GM12878 (cell line): ENCODE results near the gene CNGB1. TPM values are rescaled to one million over a fixed set of nuclear protein-coding genes. Genes with fewer than 3 reads are reported as not detected.

ENCODE experiments used
- ATAC-seq: fragments of 200-7000 bp; cut with Tn5 transposase; 3 replicates; pipeline ENCODE4 v1.9.1; 2020; ENCODE audit warnings: mild to moderate bottlenecking, moderate library complexity
- BruUV-seq: library from RNA; stranded (reverse); fragments of 400-500 nt; replicated peaks from 2 replicates; lab custom pipeline; 2021; lab: Mats Ljungman, UMichigan
- CTCF ChIA-PET: fragments of 300-600 bp; sonication (Branson Sonifier 250); formaldehyde crosslinking; extraction: SDS; loops from one replicate; lab custom pipeline; 2021; ENCODE audit warnings: inconsistent platforms; lab: Yijun Ruan, JAX
- POLR2A ChIA-PET: fragments of 350-600 bp; formaldehyde crosslinking; extraction: SDS; loops from one replicate; lab custom pipeline; 2021; ENCODE audit warnings: inconsistent platforms; lab: Charles Lee
- RAD21 ChIA-PET: fragments of 300-600 bp; sonication (Branson Sonifier 250); formaldehyde crosslinking; loops from one replicate; lab custom pipeline; 2023; ENCODE audit warnings: antibody characterized with exemption; ENCODE audit not compliant: unreplicated experiment; lab: Charles Lee
- SMC1A ChIA-PET: fragments of 300-600 bp; sonication (Branson Sonifier 250); formaldehyde crosslinking; loops from one replicate; lab custom pipeline; 2023; ENCODE audit not compliant: unreplicated experiment, uncharacterized antibody; lab: Charles Lee
- DNase-seq: peaks from one replicate; pipeline ENCODE4 v3.0.0-alpha.2; 2011; ENCODE audit warnings: low read depth, low spot score
- FAIRE-seq: peaks from 3 replicates; lab custom pipeline; 2011; peaks lifted over from hg19 to GRCh38; lab: Jason Lieb, UNC
- H2AFZ ChIP-seq: 2 replicates; pipeline ENCODE4 v1.6.0; 2011; ENCODE audit warnings: low read depth, low read length, control low read depth; ENCODE audit not compliant: control insufficient read depth
- H3K27ac ChIP-seq: 2 replicates; pipeline ENCODE4 v1.5.1; 2011; ENCODE audit warnings: control low read depth; ENCODE audit not compliant: control insufficient read depth, insufficient read depth
- H3K27me3 ChIP-seq, 2 experiments: replicated peaks in 1 of 2; 2 replicates each; pipeline versions ENCODE4 v1.6.0 to v1.6.1; 2011; ENCODE audit warnings: low read length in 1 of 2; ENCODE audit not compliant: control insufficient read depth in 2 of 2, insufficient read depth in 2 of 2
- H3K36me3 ChIP-seq, 2 experiments: 2 replicates each; pipeline ENCODE4 v1.5.1; 2011; ENCODE audit warnings: low read length in 1 of 2; ENCODE audit not compliant: control insufficient read depth in 2 of 2, insufficient read depth in 2 of 2
- H3K4me1 ChIP-seq: 2 replicates; pipeline ENCODE4 v1.6.1; 2011; ENCODE audit warnings: mild to moderate bottlenecking, low read length, moderate library complexity, mixed read lengths; ENCODE audit not compliant: control insufficient read depth, insufficient read depth
- H3K4me2 ChIP-seq: 2 replicates; pipeline ENCODE4 v1.6.0; 2011; ENCODE audit warnings: control low read depth; ENCODE audit not compliant: control insufficient read depth, insufficient read depth
- H3K4me3 ChIP-seq: fragments of 200-600 bp; sonication (generic); 2 replicates; pipeline ENCODE4 v1.5.1; 2016
- H3K79me2 ChIP-seq: 2 replicates; pipeline ENCODE4 v1.6.0; 2011; ENCODE audit warnings: low read length; ENCODE audit not compliant: control insufficient read depth, insufficient read depth
- H3K9ac ChIP-seq: 2 replicates; pipeline ENCODE4 v1.8.0; 2011; ENCODE audit warnings: low read length, control low read depth, mixed read lengths; ENCODE audit not compliant: control insufficient read depth, insufficient read depth
- H3K9me3 ChIP-seq: replicated peaks from 3 replicates; pipeline ENCODE4 v1.5.1; 2011; ENCODE audit warnings: mild to moderate bottlenecking, low read length; ENCODE audit not compliant: control insufficient read depth, insufficient read depth
- H4K20me1 ChIP-seq: 2 replicates; pipeline ENCODE4 v1.6.0; 2011; ENCODE audit not compliant: control insufficient read depth, insufficient read depth
- EGR1 ChIP-seq, 2 experiments: IDR thresholded peaks; 1 replicate in 1 of 2; 2 replicates in 1 of 2; pipeline ENCODE4 v1.6.1; 2011 to 2012; ENCODE audit warnings: low read depth in 2 of 2, low read length in 2 of 2, borderline replicate concordance in 1 of 2, mild to moderate bottlenecking in 1 of 2, moderate library complexity in 1 of 2
- EZH2 ChIP-seq: IDR thresholded peaks from 2 replicates; pipeline ENCODE4 v1.6.1; 2012; ENCODE audit warnings: low read depth, mild to moderate bottlenecking, control low read depth, inconsistent platforms, low read length, borderline replicate concordance; ENCODE audit not compliant: control insufficient read depth
- IKZF1 ChIP-seq: fragments of 450-650 bp; conservative IDR thresholded peaks from 2 replicates; pipeline ENCODE4 v1.6.1; 2017; ENCODE audit warnings: antibody characterized with exemption, mild to moderate bottlenecking
- MAX ChIP-seq: IDR thresholded peaks from 2 replicates; pipeline ENCODE4 v1.6.1; 2012; ENCODE audit warnings: low read depth, low read length, improper control_type of control experiment
- POLR2A ChIP-seq: IDR thresholded peaks from 2 replicates; pipeline ENCODE4 v1.6.1; 2011; ENCODE audit warnings: low read depth, mild to moderate bottlenecking, low read length
- RCOR1 ChIP-seq: conservative IDR thresholded peaks from 2 replicates; pipeline ENCODE4 v1.6.1; 2012; ENCODE audit warnings: low read depth, low read length, improper control_type of control experiment
- REST ChIP-seq: IDR thresholded peaks from 2 replicates; pipeline ENCODE4 v1.6.1; 2012; ENCODE audit warnings: mild to moderate bottlenecking, low read depth, low read length
- SIX5 ChIP-seq: IDR thresholded peaks from 2 replicates; pipeline ENCODE4 v1.6.1; 2011; ENCODE audit warnings: mild to moderate bottlenecking, low read depth, low read length, moderate library complexity; ENCODE audit not compliant: severe bottlenecking
- TCF12 ChIP-seq: IDR thresholded peaks from 2 replicates; pipeline ENCODE4 v1.6.1; 2011; ENCODE audit warnings: low read depth, mild to moderate bottlenecking, low read length
- YY1 ChIP-seq: IDR thresholded peaks from 2 replicates; pipeline ENCODE4 v1.6.1; 2011; ENCODE audit warnings: low read depth, mild to moderate bottlenecking, low read length
- ZBTB40 ChIP-seq: fragments of 450-650 bp; IDR thresholded peaks from 2 replicates; pipeline ENCODE4 v1.6.1; 2016; ENCODE audit warnings: mild to moderate bottlenecking, moderate library complexity, borderline replicate concordance
- WGBS: methylation state at CpG from one replicate; pipeline ENCODE4 v1.1.6; 2016; ENCODE audit warnings: low lambda C conversion rate; ENCODE audit not compliant: insufficient replicate concordance, insufficient coverage; ENCODE audit errors: missing lambda C conversion rate; 5-methylcytosine and 5-hydroxymethylcytosine counted together
- in situ Hi-C: fragments of 300-500 bp; cut with MboI; formaldehyde crosslinking; loops from 9 replicates; pipeline ENCODE4 v1.14.3; 2018; ENCODE audit warnings: mixed read lengths
- intact Hi-C: fragments of 100-400 bp; cut with micrococcal nuclease; formaldehyde crosslinking; loops from one replicate; pipeline ENCODE4 v1.14.2; 2022; ENCODE audit not compliant: unreplicated experiment
- polyA plus RNA-seq, 11 experiments: library from polyadenylated mRNA; depleted of rRNA in 4 of 11; unstranded in 6 of 11; stranded (reverse) in 5 of 11; fragments of >200 nt; fragmentation: Nextera tagmentation in 4 of 11; fragmentation: Illumina TruSeq in 1 of 11; extraction: Ambion mirVana in 4 of 11; extraction: Trizol in 1 of 11; gene quantifications; 1 replicate in 1 of 11; 2 replicates in 10 of 11; pipeline versions ENCODE4 v1.2.1 to v1.2.3, GENCODE V29; 2011 to 2016; ENCODE audit warnings: inconsistent platforms in 2 of 11, missing spikeins in 2 of 11, low read depth in 1 of 11
- total RNA-seq, 4 experiments: library from RNA; depleted of rRNA in 3 of 4; stranded (reverse); fragments of >200 nt in 3 of 4; fragmentation: Illumina TruSeq in 1 of 4; extraction: Trizol in 1 of 4; gene quantifications; 2 replicates each; pipeline versions ENCODE4 v1.2.1 to v1.2.3, GENCODE V29; 2013 to 2021

Gene CNGB1
- total and polyA plus RNA-seq, 10 of the 15 experiments (the other 5 are each of a cell fraction or from before 2014, with no cell fraction given), result 0.03 TPM; not detected in 9

- no peak overlapping the region for H3K4me3 ChIP-seq
- no peak for FAIRE-seq
- no peaks in the 10 kb centered on the region for H3K79me2 ChIP-seq
- BruUV-seq, result no TSS peak
- H3K9me3 ChIP-seq, result no peaks in the 10 kb centered on the region
- ChIA-PET RAD21 (no interaction called here), SMC1A (no interaction called here), POLR2A (no interaction called here), CTCF (no interaction called here)
- H3K4me2 ChIP-seq, result no peak overlapping the region
- no peaks in the 10 kb centered on the region for H4K20me1 ChIP-seq
- 1% methylated on average over 5 of the region's 5 CpGs for WGBS
- no peaks in the 10 kb centered on the region for H3K36me3 ChIP-seq
- intact Hi-C loops, result no loop called here
- H3K4me1 ChIP-seq, result 0 out of 2 replicates have a peak, but pooled peaks cover 2% of the 10 kb centered on the region
- no peak overlapping the region for H3K27ac ChIP-seq
- no peak overlapping the region for H2AFZ ChIP-seq
- ATAC-seq, result no peak; the same call in 2 of the 3 replicates
- in situ Hi-C loops, result no loop called here
- no peak for TF ChIP-seq EGR1 (IDR thresholded peaks at IDR 0.05; ENCODE audit: borderline replicate concordance in 1 of 2, low read depth in 2 of 2, low read length in 2 of 2)
- no peak for TF ChIP-seq IKZF1
- no peak for TF ChIP-seq POLR2A
- TF ChIP-seq MAX, result no peak
- TF ChIP-seq TCF12, result no peak
- no peak for TF ChIP-seq REST
- TF ChIP-seq RCOR1, result no peak
- no peak for TF ChIP-seq EZH2
- TF ChIP-seq SIX5, result no peak
- no peak for TF ChIP-seq YY1
- no peak for TF ChIP-seq ZBTB40
- H3K27me3 ChIP-seq, result no peaks in the 10 kb centered on the region
- no peak for DNase-seq
- no peak overlapping the region for H3K9ac ChIP-seq
Observed at GRCh38 chr16:57962046-57962445, 8.9 kb downstream of the CNGB1 start.
